ENCODE data around the gene KIAA1755.

KIAA1755 gene

GRCh38 chr20:38173237-38174156 lies 87.0 kb downstream of the KIAA1755 start:
- DNase-seq (ENCODE audit: low read depth), result peak; percentile 27
- H3K4me3 ChIP-seq (ENCODE audit: low read depth, low read length), result no peak overlapping the region
- TF ChIP-seq MYC (IDR thresholded peaks at IDR 0.05; ENCODE audit: low read depth, low read length), result no peak
- TF ChIP-seq POLR2A (IDR thresholded peaks at IDR 0.05; ENCODE audit: extremely low read depth, insufficient read length), result no peak
- TF ChIP-seq MAX (IDR thresholded peaks at IDR 0.05; ENCODE audit: low read depth, low read length), result no peak
- no peak for TF ChIP-seq CTCF (IDR thresholded peaks at IDR 0.05; ENCODE audit: low read depth, low read length)

GRCh38 chr20:38172408-38172807 lies 88.1 kb downstream of the KIAA1755 start:
- TF ChIP-seq CTCF (IDR thresholded peaks at IDR 0.05; ENCODE audit: low read depth, low read length), result peak; percentile 25
- no peak for TF ChIP-seq MYC (IDR thresholded peaks at IDR 0.05; ENCODE audit: low read depth, low read length)
- peak; percentile 24 for DNase-seq (ENCODE audit: low read depth)

GRCh38 chr20:38171675-38172043 lies 88.9 kb downstream of the KIAA1755 start:
- H3K4me3 ChIP-seq (ENCODE audit: low read depth, low read length), result no peak overlapping the region
- TF ChIP-seq POLR2A (IDR thresholded peaks at IDR 0.05; ENCODE audit: extremely low read depth, insufficient read length), result no peak
- no peak for TF ChIP-seq MYC (IDR thresholded peaks at IDR 0.05; ENCODE audit: low read depth, low read length)
- TF ChIP-seq CTCF (IDR thresholded peaks at IDR 0.05; ENCODE audit: low read depth, low read length), result no peak
- TF ChIP-seq MAX (IDR thresholded peaks at IDR 0.05; ENCODE audit: low read depth, low read length), result no peak
- no peak for DNase-seq (ENCODE audit: low read depth)

More at GRCh38 chr20:38172408-38172807, 88.1 kb downstream of the KIAA1755 start:
- H3K4me3 ChIP-seq (ENCODE audit: low read depth, low read length), result no peak overlapping the region

- peak; percentile 23 for DNase-seq (ENCODE audit: low read depth)
- TF ChIP-seq CTCF (IDR thresholded peaks at IDR 0.05; ENCODE audit: low read depth, low read length), result no peak
- no peak for TF ChIP-seq MAX (IDR thresholded peaks at IDR 0.05; ENCODE audit: low read depth, low read length)
- no peak for TF ChIP-seq POLR2A (IDR thresholded peaks at IDR 0.05; ENCODE audit: extremely low read depth, insufficient read length)
- no peak for TF ChIP-seq MYC (IDR thresholded peaks at IDR 0.05; ENCODE audit: low read depth, low read length)
These were observed 89.5 kb downstream of the KIAA1755 start for GRCh38 chr20:38170826-38171674.

GRCh38 chr20:38170219-38170825 lies 90.2 kb downstream of the KIAA1755 start:
- H3K4me3 ChIP-seq (ENCODE audit: low read depth, low read length), result no peak overlapping the region
- TF ChIP-seq CTCF (IDR thresholded peaks at IDR 0.05; ENCODE audit: low read depth, low read length) (no peak), POLR2A (IDR thresholded peaks at IDR 0.05; ENCODE audit: extremely low read depth, insufficient read length) (no peak), MYC (IDR thresholded peaks at IDR 0.05; ENCODE audit: low read depth, low read length) (no peak), MAX (IDR thresholded peaks at IDR 0.05; ENCODE audit: low read depth, low read length) (no peak)
- DNase-seq (ENCODE audit: low read depth), result no peak

More at GRCh38 chr20:38170826-38171674, 89.5 kb downstream of the KIAA1755 start:
- no peak overlapping the region for H3K4me3 ChIP-seq (ENCODE audit: low read depth, low read length)
